BJ (cell line): Measurements from ENCODE around the gene PTPMT1. TPM values are rescaled to one million over a fixed set of nuclear protein-coding genes. Genes with fewer than 3 reads are reported as not detected.
A peak's percentile ranks its signal among the peaks of the same experiment; 100 is the strongest.

ENCODE experiments used
- CTCF ChIA-PET: fragments of 350-600 bp; formaldehyde crosslinking; extraction: SDS; loops from one replicate; lab custom pipeline; 2021; ENCODE audit warnings: antibody characterized with exemption, inconsistent platforms; lab: Yijun Ruan, JAX
- POLR2A ChIA-PET: fragments of 300-600 bp; sonication (Branson Sonifier 250); formaldehyde crosslinking; extraction: SDS; loops from one replicate; lab custom pipeline; 2021; ENCODE audit warnings: antibody characterized with exemption; lab: Charles Lee
- DNase-seq: peaks from one replicate; pipeline ENCODE4 v3.0.0-alpha.2; 2011; ENCODE audit warnings: low read depth
- H3K27me3 ChIP-seq: 2 replicates; pipeline ENCODE4 v1.6.0; 2011; ENCODE audit warnings: low read length; ENCODE audit not compliant: control insufficient read depth, insufficient read depth
- H3K36me3 ChIP-seq: 2 replicates; pipeline ENCODE4 v1.5.1; 2011; ENCODE audit warnings: low read length; ENCODE audit not compliant: control insufficient read depth, insufficient read depth
- H3K4me3 ChIP-seq: 2 replicates; pipeline ENCODE4 v1.5.1; 2011; ENCODE audit warnings: low read depth, mild to moderate bottlenecking, control low read depth, low read length
- polyA minus RNA-seq: library from RNA; depleted of rRNA, polyadenylated mRNA; stranded (reverse); fragments of >200 nt; gene quantifications from 2 replicates; pipeline ENCODE4 v1.2.3, GENCODE V29; 2011; rRNA and poly(A)+ RNA removed
- polyA plus RNA-seq: library from polyadenylated mRNA; depleted of rRNA; stranded (reverse); fragments of >200 nt; gene quantifications from 2 replicates; pipeline ENCODE4 v1.2.3, GENCODE V29; 2011; rRNA removed
- TF ChIP-seq, protein P1 (sequence below): IDR thresholded peaks from 2 replicates; pipeline ENCODE4 v1.5.1; 2011; ENCODE audit warnings: low read depth, mild to moderate bottlenecking, control low read depth, inconsistent platforms, low read length, moderate library complexity; ENCODE audit not compliant: insufficient read depth

Gene PTPMT1, protein sequence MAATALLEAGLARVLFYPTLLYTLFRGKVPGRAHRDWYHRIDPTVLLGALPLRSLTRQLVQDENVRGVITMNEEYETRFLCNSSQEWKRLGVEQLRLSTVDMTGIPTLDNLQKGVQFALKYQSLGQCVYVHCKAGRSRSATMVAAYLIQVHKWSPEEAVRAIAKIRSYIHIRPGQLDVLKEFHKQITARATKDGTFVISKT
- polyA plus RNA-seq (61.9 and 69.4 TPM in 2 replicates), polyA minus RNA-seq (15.7 and 19.0 TPM in 2 replicates)

DNA sequence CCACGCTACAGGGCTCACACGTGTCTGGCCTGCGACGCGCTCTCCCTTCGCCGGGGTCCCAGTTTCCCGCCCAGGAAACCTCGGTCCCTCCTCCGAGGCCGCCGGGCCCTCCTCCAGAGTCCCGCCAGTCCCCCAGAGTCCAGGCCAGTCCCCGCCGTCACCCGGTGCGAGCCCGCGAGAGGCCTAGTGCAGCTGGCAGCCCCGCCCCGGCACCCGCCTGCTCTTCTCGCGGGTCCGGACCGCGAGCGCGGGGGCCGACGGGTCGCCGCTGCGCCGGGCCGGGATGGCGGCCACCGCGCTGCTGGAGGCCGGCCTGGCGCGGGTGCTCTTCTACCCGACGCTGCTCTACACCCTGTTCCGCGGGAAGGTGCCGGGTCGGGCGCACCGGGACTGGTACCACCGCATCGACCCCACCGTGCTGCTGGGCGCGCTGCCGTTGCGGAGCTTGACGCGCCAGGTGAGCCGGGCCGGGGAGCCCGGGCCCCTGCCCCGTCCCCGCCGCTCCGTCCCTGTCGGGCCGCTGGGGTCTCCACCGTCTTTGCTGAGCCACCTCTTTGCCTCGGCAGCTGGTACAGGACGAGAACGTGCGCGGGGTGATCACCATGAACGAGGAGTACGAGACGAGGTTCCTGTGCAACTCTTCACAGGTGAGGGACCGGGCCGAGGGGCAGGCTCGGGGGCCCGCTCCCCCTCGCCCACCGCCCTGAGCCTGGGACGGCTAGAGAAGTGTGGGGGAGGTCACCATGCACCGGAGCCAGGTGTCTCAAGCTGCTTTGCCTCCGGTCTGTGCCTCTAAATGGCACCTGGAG lies at the start of gene PTPMT1:
TSS of gene PTPMT1 (plus strand) at position 260 of the 809 bp plus-strand sequence. CDS start at position 284, 24 bp downstream.
- TF ChIP-seq, protein P1, sequence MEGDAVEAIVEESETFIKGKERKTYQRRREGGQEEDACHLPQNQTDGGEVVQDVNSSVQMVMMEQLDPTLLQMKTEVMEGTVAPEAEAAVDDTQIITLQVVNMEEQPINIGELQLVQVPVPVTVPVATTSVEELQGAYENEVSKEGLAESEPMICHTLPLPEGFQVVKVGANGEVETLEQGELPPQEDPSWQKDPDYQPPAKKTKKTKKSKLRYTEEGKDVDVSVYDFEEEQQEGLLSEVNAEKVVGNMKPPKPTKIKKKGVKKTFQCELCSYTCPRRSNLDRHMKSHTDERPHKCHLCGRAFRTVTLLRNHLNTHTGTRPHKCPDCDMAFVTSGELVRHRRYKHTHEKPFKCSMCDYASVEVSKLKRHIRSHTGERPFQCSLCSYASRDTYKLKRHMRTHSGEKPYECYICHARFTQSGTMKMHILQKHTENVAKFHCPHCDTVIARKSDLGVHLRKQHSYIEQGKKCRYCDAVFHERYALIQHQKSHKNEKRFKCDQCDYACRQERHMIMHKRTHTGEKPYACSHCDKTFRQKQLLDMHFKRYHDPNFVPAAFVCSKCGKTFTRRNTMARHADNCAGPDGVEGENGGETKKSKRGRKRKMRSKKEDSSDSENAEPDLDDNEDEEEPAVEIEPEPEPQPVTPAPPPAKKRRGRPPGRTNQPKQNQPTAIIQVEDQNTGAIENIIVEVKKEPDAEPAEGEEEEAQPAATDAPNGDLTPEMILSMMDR, result no peak
- ChIA-PET CTCF (interaction anchor here (1.0 to 2.1 kb wide), 5 partner anchors 11 to 191 kb away, joined by 3 to 12 read pairs (median 3); partner anchors contain the start of gene CELF1), POLR2A (no interaction called here)
- no peak for DNase-seq
- peak within 1 kb of the TSS; percentile 68 for H3K4me3 ChIP-seq
- peaks cover 2% of the 10 kb centered on the region for H3K36me3 ChIP-seq
- no peaks in the 10 kb centered on the region for H3K27me3 ChIP-seq

DNA sequence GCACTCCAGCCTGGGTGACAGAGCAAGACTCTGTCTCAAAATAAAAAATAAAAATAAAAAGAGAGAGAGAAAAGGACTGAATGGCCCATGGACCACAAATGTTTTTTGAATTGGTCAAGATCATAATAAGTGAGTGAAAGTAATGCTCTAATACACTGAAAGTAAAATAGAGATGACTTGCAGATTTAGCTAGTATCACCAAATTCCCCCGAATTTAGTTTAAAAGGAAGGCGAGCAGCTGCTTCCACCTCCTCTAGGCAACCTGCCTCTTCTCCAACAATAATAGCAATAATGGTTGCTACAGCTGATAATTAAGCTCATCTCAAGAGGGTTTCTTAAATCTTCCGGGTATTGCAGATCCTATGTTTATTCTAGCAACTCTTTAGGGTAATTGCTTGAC lies 49.2 kb upstream of the PTPMT1 start:
- DNase-seq, result no peak
- POLR2A ChIA-PET, result no interaction called here
- Histone ChIP-seq H3K36me3 (peaks cover 1% of the 10 kb centered on the region; the same call in 1 of the 2 replicates), H3K27me3 (no peaks in the 10 kb centered on the region), H3K4me3 (no peak overlapping the region)
- TF ChIP-seq, protein P1, result no peak
- CTCF ChIA-PET, result no interaction called here

DNA sequence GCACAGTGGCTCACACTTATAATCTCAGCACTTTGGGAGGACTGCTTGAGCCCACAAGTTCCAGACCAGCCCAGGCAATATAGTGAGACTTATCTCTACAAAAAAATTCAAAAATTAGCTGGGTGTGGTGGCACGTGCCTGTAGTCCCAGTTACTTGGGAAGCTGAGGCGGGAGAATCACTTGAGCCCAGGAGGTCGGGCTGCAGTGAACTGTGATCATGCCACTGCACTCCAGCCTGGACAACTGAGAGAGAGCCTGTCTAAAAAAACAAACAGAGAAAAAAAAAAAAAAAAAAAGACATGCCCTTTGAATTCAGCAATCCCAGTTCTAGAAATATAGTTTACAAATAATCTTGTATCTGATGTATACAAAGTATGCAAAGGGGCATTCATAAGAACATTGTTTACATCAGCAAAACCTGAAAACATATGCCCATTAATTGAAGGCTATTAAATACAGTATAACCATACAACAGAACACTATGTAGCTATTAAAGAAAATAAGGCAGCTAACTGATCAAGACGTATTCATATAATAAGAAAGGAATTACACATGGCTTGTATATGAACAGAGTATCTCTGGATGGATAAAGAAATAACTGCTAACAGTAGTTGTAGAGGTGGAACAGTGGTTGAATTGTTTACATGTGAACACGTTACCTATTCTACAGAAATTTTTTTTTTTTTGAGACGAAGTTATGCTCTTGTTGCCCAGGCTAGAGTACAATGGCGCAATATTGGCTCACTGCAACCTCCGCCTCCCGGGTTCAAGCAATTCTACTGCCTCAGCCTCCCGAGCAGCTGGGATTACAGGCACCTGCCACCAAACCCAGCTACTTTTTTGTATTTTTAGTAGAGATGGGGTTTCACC lies 48.2 kb upstream of the PTPMT1 start:
- peaks cover 1% of the 10 kb centered on the region; the same call in 1 of the 2 replicates for H3K36me3 ChIP-seq
- DNase-seq, result no peak
- CTCF ChIA-PET, result interaction anchor here (0.9 to 1.2 kb wide), 2 partner anchors 17 to 19 kb away, joined by 3 read pairs; no protein-coding TSS in a partner anchor
- POLR2A ChIA-PET, result no interaction called here
- H3K27me3 ChIP-seq, result no peaks in the 10 kb centered on the region
- TF ChIP-seq, protein P1, result no peak
- no peak overlapping the region for H3K4me3 ChIP-seq

DNA sequence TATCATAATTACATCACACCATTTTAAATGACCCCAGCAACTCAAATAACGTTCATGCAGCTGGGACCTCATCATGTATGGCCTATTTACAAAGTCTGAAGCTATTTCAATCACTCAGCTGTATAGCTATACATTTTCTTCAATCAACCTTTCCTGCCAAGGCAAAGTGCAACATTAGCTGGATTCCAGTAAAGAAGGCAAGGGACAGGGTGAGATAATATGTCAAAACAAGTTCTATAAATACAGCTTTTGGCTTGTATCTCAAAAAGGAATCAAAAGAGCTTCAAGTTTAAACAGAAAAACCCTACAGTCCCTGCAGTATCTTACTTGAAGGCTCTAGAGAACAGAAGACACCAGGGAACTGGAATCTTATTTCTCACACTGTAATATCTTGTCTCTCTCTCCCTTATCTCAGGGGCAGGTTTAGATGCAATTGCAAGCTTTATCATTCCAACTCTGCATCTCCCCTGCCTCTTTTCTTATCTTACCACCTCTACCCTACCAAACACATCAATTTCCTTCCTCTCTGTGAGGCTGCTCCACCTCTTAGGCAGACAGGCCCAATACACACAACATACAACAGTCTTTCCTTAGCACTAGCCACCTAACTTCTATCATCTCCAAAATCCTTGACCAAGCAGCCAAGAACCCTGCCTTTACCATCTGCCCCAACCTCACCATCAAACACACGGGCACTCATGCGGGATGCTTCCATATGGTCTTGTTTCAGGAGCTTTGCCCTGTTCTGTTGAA lies 47.0 kb upstream of the PTPMT1 start:
- Histone ChIP-seq H3K27me3 (no peaks in the 10 kb centered on the region), H3K36me3 (peaks cover 1% of the 10 kb centered on the region; the same call in 1 of the 2 replicates), H3K4me3 (no peak overlapping the region)
- ChIA-PET POLR2A (interaction anchor here (0.5 kb wide), 1 partner anchor 39 kb away, joined by 3 read pairs; no protein-coding TSS in a partner anchor), CTCF (interaction anchor here (0.6 to 1.2 kb wide), 3 partner anchors 16 to 622 kb away, joined by 3 read pairs; no protein-coding TSS in a partner anchor)
- DNase-seq, result no peak
- TF ChIP-seq, protein P1, result no peak
